Loucy (cell line): ENCODE measurements around the gene RFWD3.

Source experiments
- H2AFZ ChIP-seq: fragments of 200-600 bp; sonication (generic); 2 replicates; pipeline ENCODE4 v1.6.0; 2016; ENCODE audit warnings: antibody characterized with exemption, mild to moderate bottlenecking, low read length, moderate library complexity
- H3F3A ChIP-seq: fragments of 200-600 bp; 2 replicates; pipeline ENCODE4 v1.6.0; 2016; ENCODE audit warnings: antibody characterized with exemption, low read depth, mild to moderate bottlenecking
- H3K27me3 ChIP-seq: fragments of 200-600 bp; sonication (generic); 2 replicates; pipeline ENCODE4 v1.6.1; 2014; ENCODE audit warnings: low read length, mild to moderate bottlenecking; ENCODE audit not compliant: insufficient read depth, poor library complexity, severe bottlenecking
- H3K36me3 ChIP-seq: fragments of 200-600 bp; sonication (generic); 2 replicates; pipeline ENCODE4 v1.6.1; 2016; ENCODE audit warnings: low read length; ENCODE audit not compliant: insufficient read depth
- H3K4me1 ChIP-seq: fragments of 200-600 bp; sonication (generic); 2 replicates; pipeline ENCODE4 v1.5.1; 2014; ENCODE audit warnings: low read length, mild to moderate bottlenecking; ENCODE audit not compliant: insufficient read depth, poor library complexity, severe bottlenecking
- H3K4me2 ChIP-seq: fragments of 200-600 bp; sonication (generic); 2 replicates; pipeline ENCODE4 v1.6.0; 2014; ENCODE audit warnings: antibody characterized with exemption, low read length, low read depth, mild to moderate bottlenecking; ENCODE audit not compliant: poor library complexity, severe bottlenecking
- H3K4me3 ChIP-seq: fragments of 200-600 bp; sonication (generic); 2 replicates; pipeline ENCODE4 v1.5.1; 2014; ENCODE audit warnings: low read length, mild to moderate bottlenecking, mixed read lengths; ENCODE audit not compliant: poor library complexity, severe bottlenecking
- H3K79me2 ChIP-seq: fragments of 200-600 bp; sonication (generic); 2 replicates; pipeline ENCODE4 v1.6.1; 2014; ENCODE audit warnings: low read length; ENCODE audit not compliant: insufficient read depth
- H3K9ac ChIP-seq: fragments of 200-600 bp; sonication (generic); 2 replicates; pipeline ENCODE4 v1.6.0; 2014; ENCODE audit warnings: mild to moderate bottlenecking, low read depth, low read length, moderate library complexity; ENCODE audit not compliant: poor library complexity, severe bottlenecking
- H3K9me2 ChIP-seq: fragments of 200-600 bp; sonication (generic); replicated peaks from 2 replicates; pipeline ENCODE4 v1.6.1; 2016; ENCODE audit warnings: low read depth, low read length, mixed read lengths
- H3K9me3 ChIP-seq: fragments of 200-600 bp; sonication (generic); 2 replicates; pipeline ENCODE4 v1.6.1; 2014; ENCODE audit warnings: mild to moderate bottlenecking, antibody characterized with exemption, low read length, low read depth; ENCODE audit not compliant: insufficient read depth
- H4K20me1 ChIP-seq: fragments of 200-600 bp; sonication (generic); 2 replicates; pipeline ENCODE4 v1.6.0; 2014; ENCODE audit warnings: antibody characterized with exemption, low read length, mild to moderate bottlenecking; ENCODE audit not compliant: insufficient read depth, poor library complexity, severe bottlenecking
- CTCF ChIP-seq: fragments of 200-600 bp; sonication (generic); conservative IDR thresholded peaks from 2 replicates; pipeline ENCODE4 v1.5.1; 2014; ENCODE audit warnings: mild to moderate bottlenecking, antibody characterized with exemption, low read length
- EZH2phosphoT487 ChIP-seq: fragments of 200-600 bp; IDR thresholded peaks from 2 replicates; pipeline ENCODE4 v1.6.1; 2018; ENCODE audit warnings: antibody characterized with exemption, mild to moderate bottlenecking, moderate library complexity, borderline replicate concordance

The RFWD3 gene

GRCh38 chr16:74713325-74713724 lies 46.6 kb upstream of the RFWD3 start:
- H3K9ac ChIP-seq: no peak overlapping the region
- H3K79me2 ChIP-seq: no peaks in the 10 kb centered on the region
- no peak overlapping the region for H3K4me3 ChIP-seq
- H3K4me2 ChIP-seq: no peak overlapping the region
- H2AFZ ChIP-seq: no peak overlapping the region
- TF ChIP-seq CTCF (no peak), EZH2phosphoT487 (no peak)
- no peaks in the 10 kb centered on the region for H3K27me3 ChIP-seq
- no peaks in the 10 kb centered on the region for H3K9me3 ChIP-seq
- no peaks in the 10 kb centered on the region for H3K9me2 ChIP-seq
- no peaks in the 10 kb centered on the region for H3F3A ChIP-seq
- H3K4me1 ChIP-seq: peaks cover 4% of the 10 kb centered on the region
- no peaks in the 10 kb centered on the region for H3K36me3 ChIP-seq
- no peaks in the 10 kb centered on the region for H4K20me1 ChIP-seq

- Histone ChIP-seq H2AFZ (no peak overlapping the region), H3K9me3 (no peaks in the 10 kb centered on the region), H3K9me2 (no peaks in the 10 kb centered on the region), H3F3A (no peaks in the 10 kb centered on the region), H3K4me1 (peaks cover 4% of the 10 kb centered on the region), H3K4me3 (no peak overlapping the region), H3K79me2 (no peaks in the 10 kb centered on the region), H3K36me3 (no peaks in the 10 kb centered on the region), H4K20me1 (no peaks in the 10 kb centered on the region), H3K4me2 (no peak overlapping the region), H3K9ac (no peak overlapping the region), H3K27me3 (no peaks in the 10 kb centered on the region)
- no peak for TF ChIP-seq CTCF
These were observed 45.3 kb upstream of the RFWD3 start for GRCh38 chr16:74711938-74712337.

- H3K4me3 ChIP-seq: no peak overlapping the region
- H3F3A ChIP-seq: no peaks in the 10 kb centered on the region
- H3K36me3 ChIP-seq: no peaks in the 10 kb centered on the region
- H3K9me2 ChIP-seq: no peaks in the 10 kb centered on the region
- H3K9me3 ChIP-seq: no peaks in the 10 kb centered on the region
- no peaks in the 10 kb centered on the region for H3K27me3 ChIP-seq
- no peaks in the 10 kb centered on the region for H3K79me2 ChIP-seq
- no peak overlapping the region for H3K4me2 ChIP-seq
- peaks cover 4% of the 10 kb centered on the region for H3K4me1 ChIP-seq
- H4K20me1 ChIP-seq: no peaks in the 10 kb centered on the region
- TF ChIP-seq CTCF (no peak), EZH2phosphoT487 (no peak)
- H3K9ac ChIP-seq: no peak overlapping the region
- H2AFZ ChIP-seq: no peak overlapping the region
These were observed 43.7 kb upstream of the RFWD3 start for GRCh38 chr16:74710401-74710800.
